ENCODE data around the gene C18orf63. TPM values are rescaled to one million over a fixed set of nuclear protein-coding genes. Genes with fewer than 3 reads are reported as not detected.

C18orf63 gene
- total and polyA plus RNA-seq, 2 donors (not counting 3 experiments of a cell fraction or from before 2014, with no cell fraction given), result not detected

- DNase-seq (ENCODE audit: low read depth, low spot score) (no peak), FAIRE-seq (no peak)
- POLR2A ChIA-PET, result no interaction called here
- Histone ChIP-seq H2AFZ (ENCODE audit: low read depth, low read length) (no peak overlapping the region), H3K9ac (replicated peaks; ENCODE audit: extremely low read depth, insufficient read depth, low read length) (no peak overlapping the region), H3K27ac (ENCODE audit: insufficient read depth, low read depth, low read length) (no peak overlapping the region), H4K20me1 (replicated peaks; ENCODE audit: control insufficient read depth, extremely low read depth, insufficient read depth, low read length) (no peaks in the 10 kb centered on the region), H3K4me3 (replicated peaks in 1 of 3; ENCODE audit: insufficient read depth in 1 of 3, low read depth in 1 of 3, low read length in 3 of 3) (no peak overlapping the region), H3K79me2 (ENCODE audit: control insufficient read depth, insufficient read depth, low read length) (no peaks in the 10 kb centered on the region), H3K9me3 (replicated peaks; ENCODE audit: control insufficient read depth, insufficient read depth, low read length) (no peaks in the 10 kb centered on the region), H3K27me3 (ENCODE audit: control insufficient read depth in 2 of 2, insufficient read depth in 2 of 2, low read length in 2 of 2) (no peaks in the 10 kb centered on the region), H3K9me1 (replicated peaks; ENCODE audit: control insufficient read depth, extremely low read depth, insufficient read depth, low read length) (no peaks in the 10 kb centered on the region), H3K4me1 (ENCODE audit: control insufficient read depth, extremely low read depth, insufficient read depth, low read length) (peaks cover 14% of the 10 kb centered on the region), H3K36me3 (ENCODE audit: control insufficient read depth in 2 of 2, extremely low read depth in 1 of 2, insufficient read depth in 2 of 2, low read length in 2 of 2) (no peaks in the 10 kb centered on the region), H3K4me2 (ENCODE audit: insufficient read depth, low read length) (no peak overlapping the region)
- dilution Hi-C loops (cut with MboI; ENCODE audit: extremely low pct_ligation_motif_present, low sequenced_read_pairs) (no loop called here), intact Hi-C loops (cut with micrococcal nuclease) (no loop called here)
- CTCF ChIA-PET, result interaction anchor here (0.8 kb wide), 1 partner anchor 265 kb away, joined by 3 read pairs; no protein-coding TSS in a partner anchor
- TF ChIP-seq JUN (IDR thresholded peaks at IDR 0.05; ENCODE audit: borderline replicate concordance, insufficient read depth, insufficient read length, low read depth) (no peak), POLR2A (IDR thresholded peaks at IDR 0.05; ENCODE audit: low read depth, low read length) (no peak), EZH2 (IDR thresholded peaks at IDR 0.05; ENCODE audit: borderline replicate concordance, low read depth, low read length, severe bottlenecking) (no peak)
- TF ChIP-seq, protein P1, sequence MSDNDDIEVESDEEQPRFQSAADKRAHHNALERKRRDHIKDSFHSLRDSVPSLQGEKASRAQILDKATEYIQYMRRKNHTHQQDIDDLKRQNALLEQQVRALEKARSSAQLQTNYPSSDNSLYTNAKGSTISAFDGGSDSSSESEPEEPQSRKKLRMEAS (IDR thresholded peaks at IDR 0.05; ENCODE audit: insufficient read depth, insufficient read length), result no peak
- no TSS peak for BruUV-seq (replicated peaks)
Measured at GRCh38 chr18:74286856-74287255, 28.8 kb upstream of the C18orf63 start.

GRCh38 chr18:74288041-74288440 is 27.6 kb upstream of the C18orf63 start:
- H3K79me2 ChIP-seq (ENCODE audit: control insufficient read depth, insufficient read depth, low read length), result no peaks in the 10 kb centered on the region
- no peak overlapping the region for H2AFZ ChIP-seq (ENCODE audit: low read depth, low read length)
- DNase-seq (ENCODE audit: low read depth, low spot score), result no peak
- intact Hi-C loops (cut with micrococcal nuclease), result no loop called here
- FAIRE-seq, result no peak
- no peak overlapping the region for H3K4me2 ChIP-seq (ENCODE audit: insufficient read depth, low read length)
- ChIA-PET POLR2A (interaction anchor here (0.6 kb wide), 1 partner anchor 131 kb away, joined by 3 read pairs; no protein-coding TSS in a partner anchor), CTCF (interaction anchor here (1.2 to 1.3 kb wide), 2 partner anchors 15 to 54 kb away, joined by 3 to 6 read pairs; no protein-coding TSS in a partner anchor)
- H3K9me3 ChIP-seq (replicated peaks; ENCODE audit: control insufficient read depth, insufficient read depth, low read length), result no peaks in the 10 kb centered on the region
- H3K27ac ChIP-seq (ENCODE audit: insufficient read depth, low read depth, low read length), result no peak overlapping the region
- H4K20me1 ChIP-seq (replicated peaks; ENCODE audit: control insufficient read depth, extremely low read depth, insufficient read depth, low read length), result no peaks in the 10 kb centered on the region
- BruUV-seq (replicated peaks), result no TSS peak
- no peak overlapping the region for H3K4me3 ChIP-seq (replicated peaks in 1 of 3; ENCODE audit: insufficient read depth in 1 of 3, low read depth in 1 of 3, low read length in 3 of 3)
- no peak for TF ChIP-seq GATA2 (IDR thresholded peaks at IDR 0.05; ENCODE audit: insufficient read depth, insufficient read length, low read depth, low read length)
- TF ChIP-seq JUN (IDR thresholded peaks at IDR 0.05; ENCODE audit: borderline replicate concordance, insufficient read depth, insufficient read length, low read depth), result no peak
- no peak for TF ChIP-seq POLR2AphosphoS5 (IDR thresholded peaks at IDR 0.05; ENCODE audit: insufficient read depth, low read depth, low read length)
- TF ChIP-seq, protein P1 (IDR thresholded peaks at IDR 0.05; ENCODE audit: insufficient read depth, insufficient read length), result no peak
- no peak for TF ChIP-seq MYC (IDR thresholded peaks at IDR 0.05; ENCODE audit: low read depth, low read length)
- TF ChIP-seq FOS (IDR thresholded peaks at IDR 0.05; ENCODE audit: borderline replicate concordance, insufficient read depth, low read length), result no peak
- no peak for TF ChIP-seq EZH2 (IDR thresholded peaks at IDR 0.05; ENCODE audit: borderline replicate concordance, low read depth, low read length, severe bottlenecking)
- no peak for TF ChIP-seq POLR2A (IDR thresholded peaks at IDR 0.05; ENCODE audit: low read depth, low read length)
- TF ChIP-seq CTCF (IDR thresholded peaks at IDR 0.05; ENCODE audit: extremely low read depth in 1 of 2, insufficient read depth in 1 of 2, low read depth in 1 of 2, low read length in 2 of 2), result no peak
- H3K9ac ChIP-seq (replicated peaks; ENCODE audit: extremely low read depth, insufficient read depth, low read length), result no peak overlapping the region
- H3K27me3 ChIP-seq (ENCODE audit: control insufficient read depth in 2 of 2, insufficient read depth in 2 of 2, low read length in 2 of 2), result no peaks in the 10 kb centered on the region
- no peaks in the 10 kb centered on the region for H3K9me1 ChIP-seq (replicated peaks; ENCODE audit: control insufficient read depth, extremely low read depth, insufficient read depth, low read length)
- H3K36me3 ChIP-seq (ENCODE audit: control insufficient read depth in 2 of 2, extremely low read depth in 1 of 2, insufficient read depth in 2 of 2, low read length in 2 of 2), result no peaks in the 10 kb centered on the region
- peaks cover 6% of the 10 kb centered on the region for H3K4me1 ChIP-seq (ENCODE audit: control insufficient read depth, extremely low read depth, insufficient read depth, low read length)
- dilution Hi-C loops (cut with MboI; ENCODE audit: extremely low pct_ligation_motif_present, low sequenced_read_pairs), result no loop called here

All from endothelial cell of umbilical vein (primary cell).